ENCODE measurements around the gene RASEF.

RASEF gene

DNA sequence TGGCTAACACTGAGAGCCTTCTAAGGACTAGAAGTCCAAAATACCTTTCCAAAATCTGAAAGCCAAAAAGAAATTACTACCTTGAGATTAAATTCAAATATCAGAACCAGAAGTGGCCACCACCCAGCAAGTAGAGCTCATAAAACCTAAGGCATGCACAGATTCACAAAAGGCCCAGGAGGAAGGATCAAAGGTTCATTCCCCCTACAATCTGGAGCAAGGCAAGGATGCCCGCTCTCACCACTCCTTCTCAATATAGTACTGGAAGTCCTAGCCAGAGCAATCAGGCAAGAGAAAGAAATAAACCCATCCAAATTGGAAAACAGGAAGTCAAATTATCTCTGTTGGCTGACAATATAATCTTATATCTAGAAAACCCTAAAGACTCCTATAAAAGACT lies 6.0 kb downstream of the RASEF start:
- DNase-seq (ENCODE audit: low read depth in 3 of 3), result no peak

DNA sequence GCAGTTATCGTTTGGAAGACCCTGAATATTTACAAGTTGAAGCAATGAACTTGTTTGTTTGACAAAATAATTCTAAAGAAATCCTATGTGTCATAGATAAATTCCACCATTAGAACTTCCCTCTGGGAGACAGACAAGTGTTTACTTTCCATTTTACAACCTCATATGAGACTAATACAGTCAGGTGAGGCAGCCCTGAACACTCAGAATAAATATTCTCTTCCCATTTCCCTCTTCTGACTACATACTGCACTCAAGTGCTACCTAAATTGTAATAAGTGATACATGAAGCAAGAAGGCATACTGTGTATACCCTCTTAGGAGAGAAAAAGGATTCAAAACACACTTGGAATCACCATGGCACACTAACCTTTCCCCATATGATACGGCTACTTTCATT lies 6.8 kb downstream of the RASEF start:
- DNase-seq (ENCODE audit: low read depth in 3 of 3), result no peak

DNA sequence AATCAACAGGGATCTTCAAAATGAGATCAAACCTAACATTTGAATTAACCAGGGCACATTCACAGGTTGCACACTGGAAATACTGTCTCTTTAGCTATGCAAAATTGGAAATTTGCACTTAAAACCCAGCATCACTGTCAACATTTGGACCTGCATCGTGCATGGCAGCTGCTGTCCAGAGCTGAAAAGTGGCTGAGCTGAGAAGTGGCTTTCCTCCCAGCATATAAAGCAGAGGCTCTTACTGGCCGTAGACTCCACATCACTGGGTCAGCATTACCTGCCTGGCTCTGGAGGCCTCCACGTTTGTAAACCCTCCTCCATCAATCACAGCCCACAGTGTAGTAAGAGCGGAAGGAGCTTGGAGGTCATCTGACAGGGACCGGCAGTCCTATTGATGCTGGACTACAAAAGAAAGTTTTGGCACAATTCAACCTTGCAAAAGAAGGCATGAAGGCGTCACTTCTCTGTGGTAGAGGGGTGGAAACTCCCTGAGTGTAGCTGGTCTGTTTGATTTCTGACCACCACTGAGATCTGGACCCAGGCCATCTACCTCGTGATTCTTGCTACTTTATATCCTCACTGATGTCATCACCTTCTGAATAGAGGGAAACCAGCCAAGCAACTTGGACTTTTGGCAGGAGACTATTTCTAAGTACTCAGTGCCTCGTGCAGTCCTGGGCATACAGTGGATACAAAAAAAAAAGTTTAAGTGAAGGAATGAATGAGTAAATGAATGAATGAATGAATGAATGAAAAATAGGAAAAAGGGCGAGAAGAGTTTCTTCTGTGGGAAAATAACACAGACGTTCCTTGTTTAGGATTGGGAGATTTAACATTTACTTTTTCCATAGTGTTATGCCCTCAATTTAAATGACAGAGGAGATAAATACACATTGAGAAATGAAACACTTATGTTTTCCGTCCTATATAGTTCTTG lies 14.8 kb downstream of the RASEF start:
- no peak for DNase-seq (ENCODE audit: low read depth in 3 of 3)

DNA sequence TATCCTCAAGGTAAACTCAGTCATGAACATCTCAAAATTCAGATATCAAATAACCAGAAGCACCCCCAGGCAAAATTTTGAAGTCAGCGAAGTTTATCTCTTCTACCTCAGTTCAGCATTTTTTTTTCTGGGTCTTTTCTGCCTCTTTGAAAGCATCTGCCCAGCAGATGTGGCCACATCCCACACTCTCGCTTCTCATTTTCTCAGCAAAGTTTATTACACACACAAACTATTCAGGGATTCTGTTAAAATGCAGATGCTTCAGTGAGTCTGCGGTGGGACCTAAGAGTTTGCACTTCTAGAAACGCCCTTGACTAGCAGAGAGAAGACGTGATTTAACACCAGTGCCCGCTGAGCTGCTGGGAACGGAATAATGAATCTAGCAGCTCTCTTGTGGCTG lies 19.3 kb downstream of the RASEF start:
- DNase-seq (ENCODE audit: low read depth in 3 of 3), result no peak

DNA sequence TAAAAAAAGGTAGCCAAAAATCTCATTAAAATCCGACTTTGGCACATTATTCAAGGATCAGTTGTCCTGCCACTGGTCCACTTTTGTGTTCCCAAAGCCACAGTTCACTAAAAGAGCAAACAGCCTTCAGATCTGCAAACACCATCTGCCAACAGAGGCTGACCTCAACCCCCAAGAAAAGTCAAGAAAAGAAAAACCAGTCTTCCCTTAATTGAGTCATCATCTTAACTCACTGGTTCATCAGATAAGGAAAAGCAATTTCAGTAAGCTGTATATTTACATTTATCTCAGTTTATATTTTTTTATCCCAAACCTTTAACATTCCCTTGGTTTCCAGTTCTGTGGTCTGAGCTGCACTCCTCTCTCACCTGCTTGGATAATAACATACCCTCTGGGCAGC lies 21.2 kb downstream of the RASEF start:
- no peak for DNase-seq (ENCODE audit: low read depth in 3 of 3)

DNA sequence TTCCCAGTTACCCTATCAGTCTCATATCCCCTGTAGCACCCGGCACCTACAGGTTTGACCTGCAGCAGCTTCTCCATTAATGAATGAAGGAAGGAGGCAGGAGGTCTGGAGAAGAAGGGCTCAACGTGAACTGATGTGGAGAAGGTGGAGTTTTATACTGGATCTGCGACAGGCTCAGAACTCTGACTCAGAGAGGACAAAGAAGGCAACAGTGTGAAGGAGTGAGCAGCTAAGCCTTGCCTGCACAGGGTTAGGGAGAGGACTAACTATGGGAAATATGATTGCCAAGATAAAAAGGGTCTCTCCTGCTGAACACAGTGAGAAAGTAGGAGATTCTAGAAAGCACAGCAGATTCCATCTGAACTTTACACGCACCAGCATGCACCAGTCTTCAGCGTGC lies 23.6 kb downstream of the RASEF start:
- DNase-seq (ENCODE audit: low read depth in 3 of 3), result no peak

DNA sequence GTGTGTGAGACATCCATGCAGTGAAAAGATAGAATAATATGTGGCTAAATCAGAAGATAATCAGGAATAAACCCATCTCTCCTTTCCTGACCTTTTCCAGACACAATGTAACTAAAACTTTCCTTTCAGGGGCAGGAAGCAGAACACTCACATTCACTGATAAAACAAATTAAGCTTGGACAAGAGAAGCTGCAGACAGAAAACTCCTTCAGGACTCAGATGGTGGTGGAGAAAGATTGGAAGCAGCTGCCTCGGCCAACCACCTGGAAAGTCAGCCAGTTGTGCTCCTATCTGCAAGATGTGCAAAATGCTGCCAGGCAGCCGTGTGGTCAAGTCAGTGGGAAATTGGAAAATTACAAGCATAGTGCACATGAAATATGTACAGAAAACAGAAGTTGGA lies 26.9 kb downstream of the RASEF start:
- DNase-seq (ENCODE audit: low read depth in 3 of 3), result no peak

DNA sequence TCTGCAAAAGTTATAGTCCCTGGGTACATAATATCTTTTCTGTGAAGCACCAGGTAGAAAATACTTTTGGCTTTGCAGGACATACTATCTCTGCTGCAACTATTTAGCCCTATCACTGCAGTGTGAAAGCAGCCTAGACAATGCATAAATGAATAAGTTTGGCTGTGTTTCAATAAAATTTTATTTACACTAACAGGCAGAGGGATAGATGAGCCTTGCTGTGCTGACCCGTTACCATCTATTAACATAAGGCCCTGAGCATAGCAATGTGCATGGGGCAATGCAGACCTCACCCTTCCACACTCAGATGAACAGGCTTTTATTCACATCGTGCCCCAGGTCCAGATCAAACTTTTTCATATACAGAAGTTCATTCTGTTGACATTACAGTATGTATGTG lies 27.8 kb downstream of the RASEF start:
- DNase-seq (ENCODE audit: low read depth in 3 of 3), result no peak

DNA sequence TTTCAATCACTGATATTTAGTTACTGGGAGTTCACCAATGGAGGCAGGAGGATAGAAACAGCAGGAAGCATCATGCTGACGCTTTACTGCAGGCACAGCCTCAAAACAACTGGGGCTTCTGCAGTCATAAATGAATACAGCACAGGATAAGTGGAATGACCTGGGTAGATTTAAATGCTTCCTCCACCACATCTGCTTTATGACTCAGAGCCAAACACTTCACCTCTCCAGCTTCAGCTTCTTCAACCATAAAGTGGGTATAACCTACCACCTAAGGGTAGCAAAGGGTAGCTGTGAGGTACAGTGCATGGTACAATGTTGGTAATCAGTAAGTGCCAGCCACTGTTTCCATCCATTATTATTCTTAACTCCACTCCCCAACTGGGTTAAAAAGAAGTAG lies 28.4 kb downstream of the RASEF start:
- DNase-seq (ENCODE audit: low read depth in 3 of 3), result no peak

DNA sequence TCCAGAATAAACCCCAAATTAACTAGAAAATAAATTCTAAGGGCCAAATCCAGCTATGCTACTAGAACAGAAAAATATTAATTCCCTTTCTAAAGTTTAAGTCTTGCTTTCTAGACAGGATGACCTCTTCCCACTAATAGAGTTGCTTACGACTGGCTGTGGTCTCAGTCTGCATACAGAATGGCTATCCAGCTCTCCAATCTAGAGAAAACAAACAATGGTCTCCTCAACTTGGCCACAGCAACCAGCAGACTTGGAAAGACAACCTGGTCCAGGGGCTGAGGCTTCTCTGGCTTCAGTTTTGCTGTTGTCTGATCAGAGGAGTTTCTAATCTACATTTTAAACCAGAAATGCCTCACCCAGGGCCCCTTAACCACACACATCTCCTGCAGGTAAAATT lies 28.9 kb downstream of the RASEF start:
- DNase-seq (ENCODE audit: low read depth in 3 of 3), result no peak

DNA sequence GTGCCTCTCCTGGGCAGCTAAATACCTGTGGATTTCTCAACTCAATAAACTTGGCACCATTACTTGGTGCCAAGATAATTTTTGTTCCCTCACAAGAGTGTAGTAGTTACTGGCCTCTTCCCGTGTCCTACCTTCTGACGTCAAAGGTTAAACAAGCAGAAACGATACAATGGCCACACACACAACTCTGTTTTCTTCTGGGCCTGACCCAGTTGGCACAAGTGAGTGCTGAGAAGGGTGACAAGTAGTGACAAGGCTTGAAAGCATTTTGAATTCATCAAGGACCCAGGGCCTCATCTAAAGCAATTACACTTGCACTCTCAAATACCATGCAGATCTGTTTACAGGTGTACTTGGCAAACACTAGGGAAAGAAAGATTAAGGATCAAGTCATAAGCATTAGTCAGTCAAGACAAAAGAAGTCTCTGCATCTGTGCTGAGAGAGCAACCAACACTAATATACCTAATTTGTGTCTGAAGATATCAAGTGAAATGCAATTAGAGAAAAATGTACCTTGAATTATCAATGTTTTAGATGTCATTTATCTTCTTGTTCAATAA lies 30.8 kb downstream of the RASEF start:
- DNase-seq (ENCODE audit: low read depth in 3 of 3), result no peak

DNA sequence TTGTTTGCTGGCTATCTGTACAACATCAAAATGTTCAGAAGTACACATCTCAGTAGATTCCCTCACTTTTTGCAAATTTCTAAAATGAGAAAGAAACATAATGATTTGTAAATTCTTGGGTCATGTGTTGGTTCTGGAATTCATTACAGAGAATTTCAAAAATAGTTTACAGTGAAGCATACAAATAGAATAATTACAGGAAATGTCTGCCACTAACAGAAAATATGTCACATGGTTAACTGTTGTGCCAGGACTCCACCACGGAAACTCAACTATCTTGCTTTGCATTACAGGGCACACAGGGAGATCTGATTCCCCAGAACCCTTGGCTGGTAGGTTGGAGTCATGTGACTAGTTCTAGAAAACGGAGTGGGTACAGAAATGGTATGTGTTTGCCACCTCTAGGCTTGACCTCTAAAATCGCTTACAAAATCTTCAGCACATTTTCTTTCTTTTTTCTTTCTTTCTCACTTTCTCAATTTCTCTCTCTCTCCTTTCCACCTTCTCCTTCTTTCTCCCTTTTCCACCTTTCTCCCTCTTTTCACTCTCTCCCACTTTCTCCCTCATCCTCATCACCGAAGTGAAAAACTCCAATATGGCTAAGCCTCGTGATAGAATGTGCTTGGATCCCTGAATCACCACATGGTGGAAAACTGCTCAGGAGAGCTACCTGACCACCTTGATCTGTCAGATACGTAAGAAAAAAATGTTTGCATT lies 32.4 kb downstream of the RASEF start:
- no peak for DNase-seq (ENCODE audit: low read depth in 3 of 3)

DNA sequence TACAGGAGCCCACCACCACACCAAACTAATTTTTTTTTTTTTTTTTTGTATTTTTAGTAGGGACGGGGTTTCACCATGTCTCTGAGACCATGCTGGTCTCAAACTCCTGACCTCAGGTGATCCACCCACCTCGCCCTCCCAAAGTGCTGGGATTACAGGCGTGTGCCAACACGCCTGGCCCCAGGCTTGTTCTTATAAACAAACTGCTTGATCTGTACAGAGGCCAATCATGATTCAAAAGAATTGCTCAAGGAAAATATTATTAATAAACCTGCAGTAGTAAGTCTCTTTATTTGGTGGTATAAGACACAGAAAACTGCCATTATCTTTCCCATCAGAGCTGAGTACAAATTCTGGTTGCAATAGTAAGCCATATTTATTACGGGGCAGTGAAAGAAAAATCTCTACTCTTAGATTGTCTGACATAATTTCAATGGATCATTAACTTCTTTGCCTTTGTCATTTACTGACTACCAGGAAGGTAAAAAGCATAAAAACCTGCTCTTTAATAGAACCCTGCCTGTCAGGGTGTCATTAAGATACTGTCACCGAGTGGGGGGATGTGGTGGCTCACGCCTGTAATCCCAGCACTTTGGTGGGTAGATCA lies 33.3 kb downstream of the RASEF start:
- DNase-seq (ENCODE audit: low read depth in 3 of 3), result no peak

DNA sequence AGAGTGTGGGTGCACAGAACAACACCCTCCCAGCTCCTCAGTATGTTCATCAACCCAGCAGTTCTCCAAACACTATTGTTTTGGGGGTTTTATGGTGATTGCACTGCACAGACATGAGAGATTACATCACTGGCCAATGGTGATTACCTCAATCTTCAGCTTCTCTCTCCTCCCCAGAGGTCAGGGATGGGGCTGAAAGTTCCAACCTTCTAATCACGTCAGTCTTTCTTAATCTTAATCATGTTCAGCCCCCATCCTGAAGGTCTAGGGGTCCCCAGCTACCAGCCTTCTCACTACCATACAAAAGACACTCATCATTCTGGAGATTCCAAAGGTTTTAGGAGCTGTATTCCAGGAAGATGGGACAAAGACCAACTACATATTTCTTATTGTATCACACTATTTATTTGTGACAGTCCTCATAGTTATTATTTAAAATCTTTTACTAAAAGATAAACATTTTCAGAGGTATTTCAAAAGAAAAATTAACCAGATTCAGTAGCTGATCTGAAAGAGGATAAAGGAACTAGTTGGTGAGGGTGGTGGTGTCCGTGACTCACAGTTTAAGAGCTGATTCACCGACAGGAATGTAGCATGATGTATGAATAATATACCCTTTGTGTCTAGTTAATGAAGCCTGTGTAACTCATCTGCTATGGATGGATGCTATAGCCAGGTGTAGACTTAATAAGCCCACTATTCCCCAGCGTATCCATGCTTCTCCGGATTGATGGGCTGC lies 35.6 kb downstream of the RASEF start:
- no peak for DNase-seq (ENCODE audit: low read depth in 3 of 3)

DNA sequence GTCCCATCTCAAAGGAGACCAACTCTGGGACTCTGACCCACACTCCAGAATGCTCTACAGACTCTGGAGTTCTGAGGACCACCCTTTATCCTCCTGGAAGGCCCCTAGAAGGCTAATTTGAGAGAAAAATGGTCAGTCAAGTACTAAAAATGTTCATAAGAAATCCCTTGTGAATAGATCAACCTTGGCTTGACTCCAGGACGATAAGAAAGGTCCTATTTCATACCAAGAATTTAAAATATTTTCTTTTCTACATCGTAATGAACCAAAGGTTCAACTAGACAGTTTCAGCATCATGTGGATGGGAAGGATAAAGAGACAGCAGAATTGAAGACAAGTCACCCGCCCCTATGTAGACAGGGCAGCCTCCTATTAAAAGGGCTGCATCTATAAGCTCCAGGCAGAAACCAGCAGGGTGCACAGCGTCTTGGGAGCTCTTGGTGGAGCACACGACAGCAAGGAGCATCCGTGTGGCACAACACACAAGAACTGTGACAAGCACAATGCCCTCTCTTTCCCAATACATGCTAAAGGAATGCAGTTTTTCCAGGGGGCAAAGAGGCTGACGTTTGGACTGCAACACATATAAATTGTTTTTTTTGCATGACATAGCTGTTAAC lies 38.3 kb downstream of the RASEF start:
- DNase-seq (ENCODE audit: low read depth in 3 of 3), result no peak

DNA sequence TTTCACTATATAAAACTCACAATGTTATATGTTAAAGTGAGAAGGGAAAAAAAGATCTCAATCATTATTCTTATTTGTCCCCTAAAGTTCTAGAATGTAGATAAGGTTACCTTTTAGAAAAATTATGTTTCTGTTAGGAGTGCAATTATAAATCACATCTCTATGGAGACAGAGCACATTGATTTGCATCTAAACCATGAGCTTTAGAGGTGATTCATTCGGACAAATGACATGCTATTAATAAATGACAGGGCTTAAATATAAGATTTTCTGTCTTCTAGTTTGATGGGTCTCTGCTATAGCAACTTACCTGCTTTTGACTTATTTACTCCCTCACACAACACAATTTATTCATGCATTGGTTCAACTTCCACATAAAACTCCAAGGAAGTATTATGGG lies 39.8 kb downstream of the RASEF start:
- DNase-seq (ENCODE audit: low read depth in 3 of 3), result no peak

DNA sequence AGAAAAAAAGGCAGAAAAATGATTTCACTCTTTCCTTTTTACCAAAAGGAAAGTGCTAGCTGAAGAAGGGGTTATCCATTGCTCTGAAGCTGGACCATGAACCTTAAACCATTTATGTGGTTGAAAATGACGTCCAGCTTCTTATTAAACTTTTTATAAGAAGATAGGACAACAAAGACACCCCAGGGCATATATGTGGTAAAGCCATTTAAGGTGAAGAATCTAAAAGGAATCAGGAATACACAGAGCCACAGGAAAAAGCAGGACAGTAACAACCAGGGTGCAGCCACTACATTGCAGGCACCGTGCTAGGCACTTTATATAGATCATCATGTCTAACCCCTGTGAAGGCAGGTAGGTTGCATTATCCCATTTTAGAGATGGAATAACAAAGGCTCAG lies 42.1 kb downstream of the RASEF start:
- DNase-seq (ENCODE audit: low read depth in 3 of 3), result no peak

DNA sequence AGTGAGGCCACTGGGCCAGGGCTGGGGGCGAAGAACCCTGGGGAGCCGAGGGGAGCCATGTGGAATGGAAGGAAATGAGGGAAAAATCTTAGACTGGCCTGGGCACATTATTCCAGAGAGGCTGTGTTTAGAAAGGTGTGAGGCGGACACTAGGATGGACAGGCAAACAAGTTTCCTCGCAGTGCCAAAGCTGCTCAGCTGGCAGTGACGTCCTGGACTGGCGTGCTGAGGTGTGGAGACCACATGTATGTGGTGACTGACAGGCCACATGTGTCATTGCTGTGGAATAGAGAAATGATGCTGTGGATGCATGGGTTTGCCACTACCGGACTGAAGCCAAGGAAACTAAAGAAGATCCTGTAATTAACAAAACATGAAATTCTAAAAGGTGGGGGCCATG lies 42.6 kb downstream of the RASEF start:
- DNase-seq (ENCODE audit: low read depth in 3 of 3), result no peak

DNA sequence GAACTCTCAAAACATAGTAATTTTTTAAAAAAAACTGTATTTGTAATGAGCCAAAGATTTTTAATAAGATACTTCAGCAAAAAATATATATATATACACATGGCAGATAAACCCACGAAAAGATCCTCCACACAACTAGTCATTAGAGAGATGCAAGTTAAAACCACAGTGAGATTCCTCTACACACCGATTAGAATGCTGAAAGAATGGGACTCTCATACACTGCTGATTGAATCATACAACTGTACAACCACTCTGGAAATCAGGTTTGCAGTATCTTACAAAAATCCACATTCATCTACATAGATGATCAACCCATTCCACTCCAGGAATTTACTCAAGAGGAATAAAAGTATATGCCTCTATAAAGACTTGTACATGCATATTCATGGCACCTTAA lies 43.7 kb downstream of the RASEF start:
- DNase-seq (ENCODE audit: low read depth in 3 of 3), result no peak

DNA sequence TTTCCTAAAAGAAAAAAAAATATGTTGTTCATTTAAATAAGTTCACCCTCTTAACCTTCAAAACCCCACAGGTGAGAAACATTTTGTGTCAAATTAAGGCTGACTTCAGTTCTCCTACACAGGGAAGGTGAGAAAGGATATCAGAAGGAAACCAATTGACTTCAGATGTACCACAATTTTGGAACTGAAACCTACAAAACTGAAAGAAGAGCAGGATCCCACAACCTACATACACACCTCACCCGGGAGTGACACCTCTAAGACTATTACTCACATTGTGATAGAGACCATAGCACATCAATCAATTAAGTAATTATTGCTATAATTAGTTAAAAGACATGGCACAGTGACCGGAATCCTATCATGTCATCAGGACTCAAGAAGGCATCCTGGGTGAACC lies 47.0 kb downstream of the RASEF start:
- DNase-seq (ENCODE audit: low read depth in 3 of 3), result no peak

DNA sequence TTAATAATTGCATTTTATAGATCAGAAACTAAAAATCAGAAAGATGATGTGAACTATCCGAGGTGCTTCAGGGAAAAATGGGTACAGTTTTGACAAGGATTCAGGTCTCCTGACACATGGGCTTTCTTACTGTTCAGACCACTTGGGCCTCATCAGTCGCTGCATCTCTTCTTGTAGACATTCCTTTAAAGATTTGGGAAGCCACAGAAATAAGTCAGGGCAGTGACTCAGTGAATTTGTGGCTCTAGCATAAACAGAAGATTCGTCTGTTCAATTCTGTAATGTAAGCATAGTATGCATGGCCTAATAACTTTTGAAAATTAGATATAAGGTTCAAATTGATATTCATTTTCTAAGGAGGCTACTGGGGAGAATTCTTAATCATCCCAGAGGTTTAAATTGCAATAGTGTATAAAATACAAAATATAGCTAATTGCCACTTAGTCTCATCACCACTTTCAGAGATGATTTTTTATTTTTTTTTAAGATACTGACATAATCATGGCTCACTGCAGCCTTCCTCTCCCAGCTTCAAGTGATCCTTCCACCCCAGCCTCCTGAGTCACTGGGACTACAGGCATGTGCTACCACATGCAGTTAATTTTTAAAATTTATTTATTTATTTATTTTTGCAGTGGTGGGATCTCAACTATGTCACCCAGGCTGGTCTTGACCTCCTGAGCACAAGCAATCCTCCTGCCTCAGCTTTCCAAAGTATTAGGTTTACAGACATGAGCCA lies 48.9 kb downstream of the RASEF start:
- DNase-seq (ENCODE audit: low read depth in 3 of 3), result no peak
